B cell (primary cell): ENCODE results near the gene ZC3H10. TPM values are rescaled to one million over a fixed set of nuclear protein-coding genes. Genes with fewer than 3 reads are reported as not detected.

Source experiments
- ATAC-seq: fragments of 200-7000 bp; cut with Tn5 transposase; one replicate; pipeline ENCODE4 v1.10.0; 2021; ENCODE audit warnings: low read depth, mild to moderate bottlenecking, moderate number of reproducible peaks, moderate library complexity
- CTCF ChIA-PET: fragments of 350-600 bp; sonication (Branson Sonifier 250); formaldehyde crosslinking; loops from one replicate; lab custom pipeline; 2021; ENCODE audit warnings: antibody characterized with exemption, inconsistent platforms; lab: Charles Lee
- POLR2A ChIA-PET: fragments of 350-600 bp; sonication (Branson Sonifier 250); formaldehyde crosslinking; loops from one replicate; lab custom pipeline; 2021; ENCODE audit warnings: antibody characterized with exemption; lab: Charles Lee
- DNase-seq: peaks from one replicate; pipeline ENCODE4 v3.0.0; 2013
- H2AFZ ChIP-seq: 2 replicates; pipeline ENCODE4 v1.6.1; 2012; ENCODE audit warnings: mild to moderate bottlenecking, low read depth, low read length; ENCODE audit not compliant: insufficient read depth, poor library complexity, severe bottlenecking
- H3K27ac ChIP-seq, 2 donors: 1 replicate in 1 of 2; 2 replicates in 1 of 2; pipeline ENCODE4 v1.5.1; 2012 to 2013; ENCODE audit warnings: low read length in 2 of 2, mild to moderate bottlenecking in 2 of 2, moderate library complexity in 1 of 2
- H3K27me3 ChIP-seq, 4 experiments: fragments of 200-600 bp in 1 of 4; sonication (generic) in 1 of 4; replicated peaks in 1 of 4; 1 replicate in 2 of 4; 2 replicates in 2 of 4; pipeline versions ENCODE4 v1.6.1 to v1.7.0; 2013 to 2016; ENCODE audit warnings: low read length in 3 of 4, mild to moderate bottlenecking in 2 of 4, mixed read lengths in 1 of 4, moderate library complexity in 1 of 4; ENCODE audit not compliant: insufficient read depth in 4 of 4, control insufficient read depth in 3 of 4; ENCODE audit errors: control extremely low read depth in 1 of 4
- H3K36me3 ChIP-seq, 2 experiments: replicated peaks in 1 of 2; 1 replicate in 1 of 2; 2 replicates in 1 of 2; pipeline versions ENCODE4 v1.6.1 to v1.7.1; 2013; ENCODE audit warnings: low read length in 1 of 2; ENCODE audit not compliant: insufficient read depth in 2 of 2, control insufficient read depth in 1 of 2; ENCODE audit errors: control extremely low read depth in 1 of 2, extremely low read depth in 1 of 2
- H3K4me1 ChIP-seq, 2 donors: fragments of 200-600 bp in 1 of 2; sonication (generic) in 1 of 2; 1 replicate in 1 of 2; 2 replicates in 1 of 2; pipeline versions ENCODE4 v1.5.1 to v1.6.1; 2013 to 2017; ENCODE audit warnings: low read length in 2 of 2; ENCODE audit not compliant: control insufficient read depth in 2 of 2, insufficient read depth in 2 of 2
- H3K4me2 ChIP-seq: replicated peaks from 2 replicates; pipeline ENCODE3; 2012; ENCODE audit warnings: mild to moderate bottlenecking, low read depth, low read length; ENCODE audit not compliant: poor library complexity, severe bottlenecking
- H3K4me3 ChIP-seq, 5 experiments: fragments of 200-600 bp in 1 of 5; sonication (generic) in 1 of 5; 1 replicate in 3 of 5; 2 replicates in 2 of 5; pipeline versions ENCODE4 v1.5.1 to v1.7.0; 2011 to 2016; ENCODE audit warnings: low read length in 4 of 5, mild to moderate bottlenecking in 4 of 5, low read depth in 2 of 5, control low read depth in 1 of 5, moderate library complexity in 1 of 5; ENCODE audit not compliant: insufficient read depth in 1 of 5; ENCODE audit errors: control extremely low read depth in 1 of 5, extremely low read depth in 1 of 5
- H3K79me2 ChIP-seq: fragments of 200-600 bp; sonication (generic); one replicate; pipeline ENCODE4 v1.6.0; 2016; ENCODE audit warnings: low read length; ENCODE audit not compliant: control insufficient read depth, insufficient read depth
- H3K9ac ChIP-seq: fragments of 200-600 bp; sonication (generic); 2 replicates; pipeline ENCODE4 v1.6.1; 2017; ENCODE audit warnings: mild to moderate bottlenecking, low read length, moderate library complexity
- H3K9me3 ChIP-seq, 3 donors: one replicate each; pipeline versions ENCODE4 v1.6.1 to v1.7.1; 2013; ENCODE audit warnings: low read length in 2 of 3; ENCODE audit not compliant: control insufficient read depth in 2 of 3, insufficient read depth in 1 of 3; ENCODE audit errors: control extremely low read depth in 1 of 3
- H4K20me1 ChIP-seq: 2 replicates; pipeline ENCODE4 v1.6.0; 2012; ENCODE audit warnings: mild to moderate bottlenecking, low read length; ENCODE audit not compliant: insufficient read depth, control insufficient read depth, poor library complexity, severe bottlenecking
- H3K27ac Mint-ChIP-seq: one replicate; pipeline ENCODE4 v1.8.0; 2021; ENCODE audit warnings: mixed read lengths
- H3K27me3 Mint-ChIP-seq: one replicate; pipeline ENCODE4 v1.8.0; 2021; ENCODE audit warnings: mixed read lengths
- H3K4me1 Mint-ChIP-seq: one replicate; pipeline ENCODE4 v1.8.0; 2021; ENCODE audit warnings: mixed read lengths
- H3K4me3 Mint-ChIP-seq: one replicate; pipeline ENCODE4 v1.8.0; 2021; ENCODE audit warnings: mixed read lengths
- H3K9me3 Mint-ChIP-seq: one replicate; pipeline ENCODE4 v1.8.0; 2022; ENCODE audit warnings: mixed read lengths; ENCODE audit not compliant: insufficient read depth
- EZH2 ChIP-seq: IDR thresholded peaks from 2 replicates; pipeline ENCODE4 v1.6.1; 2012; ENCODE audit warnings: borderline replicate concordance, low read depth, mild to moderate bottlenecking, moderate library complexity, low read length; ENCODE audit not compliant: insufficient read depth, poor library complexity, severe bottlenecking
- WGBS: methylation state at CpG from one replicate; pipeline ENCODE4 v1.1.5; 2013; ENCODE audit warnings: missing lambda C conversion rate; ENCODE audit not compliant: insufficient coverage; 5-methylcytosine and 5-hydroxymethylcytosine counted together
- intact Hi-C: fragments of 100-400 bp; cut with micrococcal nuclease; formaldehyde crosslinking; loops from one replicate; pipeline ENCODE4 v1.10.0; 2022
- polyA plus RNA-seq: library from polyadenylated mRNA; depleted of rRNA; stranded (reverse); fragments of >200 nt; gene quantifications from 2 replicates; pipeline ENCODE4 v1.2.3, GENCODE V29; 2012
- total RNA-seq, 2 donors: library from RNA; stranded (reverse); fragments of 120-200 nt in 1 of 2; gene quantifications; 1 replicate in 1 of 2; 2 replicates in 1 of 2; pipeline versions ENCODE4 v1.2.3 to v1.2.4, GENCODE V29; 2013 to 2022
- TF ChIP-seq, protein P1 (sequence below): fragments of 200-600 bp; IDR thresholded peaks from one replicate; pipeline ENCODE4 v1.8.0; 2022; ENCODE audit warnings: antibody characterized with exemption, mild to moderate bottlenecking

Gene ZC3H10
- total and polyA plus RNA-seq, 2 donors (not counting 1 experiment from before 2014, with no cell fraction given) = 4.7 to 21.7 TPM

DNA sequence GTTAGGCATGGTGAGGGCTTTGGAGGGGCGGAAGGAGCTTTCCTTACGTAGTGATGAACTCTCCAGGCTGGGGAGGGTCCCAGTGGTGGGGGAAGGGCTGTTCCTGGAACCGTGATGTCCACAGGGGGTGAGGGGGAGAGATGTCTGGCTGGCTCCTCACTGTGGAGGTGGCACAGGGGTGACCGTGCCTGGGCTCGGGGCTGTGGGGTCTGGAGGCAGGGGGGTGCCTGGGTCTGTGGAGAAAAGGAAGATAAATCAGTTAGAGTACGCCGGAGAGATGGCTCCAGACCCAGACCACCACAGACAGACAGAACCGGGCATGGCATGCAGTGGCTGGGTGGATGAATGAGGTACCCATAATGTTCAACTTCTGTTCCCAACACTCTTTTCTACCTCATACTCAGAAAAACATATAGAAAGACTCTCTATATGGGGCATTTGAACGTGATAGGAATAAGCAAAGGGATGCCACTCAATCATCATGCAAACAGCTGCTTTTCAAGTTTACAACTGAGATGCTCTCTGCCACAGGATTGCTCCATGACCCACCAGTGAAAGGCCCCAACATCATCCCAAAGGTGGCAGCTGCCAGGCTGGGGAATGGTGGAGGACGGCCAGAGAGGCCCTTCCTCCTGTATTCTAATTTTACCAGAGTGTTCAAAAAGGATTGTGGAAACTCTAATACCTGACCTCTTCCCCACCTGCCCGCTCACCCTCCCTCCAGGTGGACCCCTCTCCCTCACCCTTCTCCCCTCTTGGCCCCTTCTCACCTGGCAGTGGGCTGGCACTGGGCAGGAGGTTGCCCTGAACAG is 45.7 kb downstream of the ZC3H10 start:
- no peaks in the 10 kb centered on the region for H3K27me3 Mint-ChIP-seq
- Histone ChIP-seq H3K4me2 (no peak overlapping the region), H3K9ac (no peak overlapping the region), H3K79me2 (peaks cover 18% of the 10 kb centered on the region), H4K20me1 (peaks cover 14% of the 10 kb centered on the region), H3K9me3 (no peaks in the 10 kb centered on the region), H3K36me3 (peaks cover 7 to 86% of the 10 kb centered on the region in 2 experiments), H3K4me3 (no peak overlapping the region), H3K4me1 (peaks cover 20 to 26% of the 10 kb centered on the region in 2 donors), H3K27me3 (no peaks in the 10 kb centered on the region), H3K27ac (no peak overlapping the region), H2AFZ (no peak overlapping the region)
- intact Hi-C loops = no loop called here
- CTCF ChIA-PET = interaction anchor here (0.8 to 3.1 kb wide), 3 partner anchors 19 to 106 kb away, joined by 3 to 24 read pairs (median 3); partner anchors contain the start of gene SMARCC2
- no peak overlapping the region for H3K4me3 Mint-ChIP-seq
- POLR2A ChIA-PET = interaction anchor here (1.2 to 1.3 kb wide), 2 partner anchors 13 to 26 kb away, joined by 3 read pairs; no protein-coding TSS in a partner anchor
- H3K27ac Mint-ChIP-seq = peak overlapping the region; percentile 53
- ATAC-seq (no peak), DNase-seq (no peak)
- no peaks in the 10 kb centered on the region for H3K9me3 Mint-ChIP-seq
- TF ChIP-seq, protein P1, sequence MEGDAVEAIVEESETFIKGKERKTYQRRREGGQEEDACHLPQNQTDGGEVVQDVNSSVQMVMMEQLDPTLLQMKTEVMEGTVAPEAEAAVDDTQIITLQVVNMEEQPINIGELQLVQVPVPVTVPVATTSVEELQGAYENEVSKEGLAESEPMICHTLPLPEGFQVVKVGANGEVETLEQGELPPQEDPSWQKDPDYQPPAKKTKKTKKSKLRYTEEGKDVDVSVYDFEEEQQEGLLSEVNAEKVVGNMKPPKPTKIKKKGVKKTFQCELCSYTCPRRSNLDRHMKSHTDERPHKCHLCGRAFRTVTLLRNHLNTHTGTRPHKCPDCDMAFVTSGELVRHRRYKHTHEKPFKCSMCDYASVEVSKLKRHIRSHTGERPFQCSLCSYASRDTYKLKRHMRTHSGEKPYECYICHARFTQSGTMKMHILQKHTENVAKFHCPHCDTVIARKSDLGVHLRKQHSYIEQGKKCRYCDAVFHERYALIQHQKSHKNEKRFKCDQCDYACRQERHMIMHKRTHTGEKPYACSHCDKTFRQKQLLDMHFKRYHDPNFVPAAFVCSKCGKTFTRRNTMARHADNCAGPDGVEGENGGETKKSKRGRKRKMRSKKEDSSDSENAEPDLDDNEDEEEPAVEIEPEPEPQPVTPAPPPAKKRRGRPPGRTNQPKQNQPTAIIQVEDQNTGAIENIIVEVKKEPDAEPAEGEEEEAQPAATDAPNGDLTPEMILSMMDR = no peak
- TF ChIP-seq EZH2 = no peak
- 89% methylated on average over 5 of the region's 11 CpGs for WGBS
- peaks cover 28% of the 10 kb centered on the region for H3K4me1 Mint-ChIP-seq

DNA sequence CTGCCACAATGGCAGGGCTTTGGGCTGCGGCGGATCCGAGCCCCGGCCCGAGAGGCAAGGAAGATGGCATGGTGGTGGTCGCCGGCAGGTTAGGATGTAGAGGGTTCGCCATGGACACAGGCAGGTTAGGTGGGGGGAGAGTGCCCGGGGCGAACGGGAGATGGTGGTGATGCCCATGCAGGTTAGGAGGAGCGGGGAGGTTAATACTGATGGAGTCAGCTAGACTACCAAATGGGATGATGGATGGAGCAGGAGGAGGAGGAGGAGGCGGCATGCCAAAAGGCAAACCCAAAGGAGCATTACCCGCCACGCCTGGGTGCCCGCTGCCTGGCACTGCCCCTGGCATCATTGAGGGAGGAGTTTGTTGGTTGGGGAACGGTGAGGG is 46.3 kb downstream of the ZC3H10 start:
- Mint-ChIP-seq H3K9me3 (no peaks in the 10 kb centered on the region), H3K27me3 (no peaks in the 10 kb centered on the region), H3K4me1 (peaks cover 22% of the 10 kb centered on the region), H3K27ac (peak overlapping the region; percentile 56), H3K4me3 (no peak overlapping the region)
- Histone ChIP-seq H3K4me1 (peaks cover 15 to 20% of the 10 kb centered on the region in 2 donors), H3K79me2 (peaks cover 12% of the 10 kb centered on the region), H3K27ac (no peak overlapping the region), H2AFZ (no peak overlapping the region), H4K20me1 (peaks cover 10% of the 10 kb centered on the region), H3K9ac (no peak overlapping the region), H3K27me3 (no peaks in the 10 kb centered on the region), H3K36me3 (peaks cover 7 to 90% of the 10 kb centered on the region in 2 experiments), H3K4me2 (no peak overlapping the region), H3K4me3 (no peak overlapping the region), H3K9me3 (no peaks in the 10 kb centered on the region)
- WGBS = over 99% methylated on average over 13 of the region's 17 CpGs
- TF ChIP-seq EZH2 = no peak
- TF ChIP-seq, protein P1 = no peak
- ChIA-PET POLR2A (interaction anchor here (1.3 kb wide), 1 partner anchor 13 kb away, joined by 3 read pairs; no protein-coding TSS in a partner anchor), CTCF (interaction anchor here (1.4 to 1.6 kb wide), 2 partner anchors 12 to 18 kb away, joined by 3 read pairs; no protein-coding TSS in a partner anchor)
- ATAC-seq (no peak), DNase-seq (no peak)
- intact Hi-C loops = no loop called here
